Mesenchymal stem cell (in vitro differentiated cells and primary cell): ENCODE measurements around the gene MARK1.

Source experiments
- DNase-seq: peaks from one replicate; pipeline ENCODE4 v3.0.0-alpha.2; 2013
- H2AFZ ChIP-seq: one replicate; pipeline ENCODE4 v1.6.1; 2013; ENCODE audit warnings: low read depth, mild to moderate bottlenecking, control low read depth, inconsistent platforms, low read length, moderate library complexity
- H2AK5ac ChIP-seq: 2 replicates; pipeline ENCODE4 v1.6.1; 2013; ENCODE audit warnings: low read length, moderate library complexity, mild to moderate bottlenecking, inconsistent platforms; ENCODE audit not compliant: severe bottlenecking
- H2BK120ac ChIP-seq: one replicate; pipeline ENCODE4 v1.6.1; 2013; ENCODE audit warnings: low read depth, mild to moderate bottlenecking, inconsistent platforms, low read length, moderate library complexity
- H2BK12ac ChIP-seq, 2 experiments: one replicate each; pipeline ENCODE4 v1.6.1; 2013; ENCODE audit warnings: inconsistent platforms in 2 of 2, low read length in 2 of 2, mild to moderate bottlenecking in 2 of 2, moderate library complexity in 2 of 2, control low read depth in 1 of 2
- H2BK15ac ChIP-seq: one replicate; pipeline ENCODE4 v1.6.1; 2013; ENCODE audit warnings: mild to moderate bottlenecking, low read depth, inconsistent platforms; ENCODE audit not compliant: poor library complexity, severe bottlenecking
- H2BK5ac ChIP-seq: 2 replicates; pipeline ENCODE4 v1.6.1; 2013; ENCODE audit warnings: low read depth, mild to moderate bottlenecking, low read length, control low read depth, inconsistent platforms; ENCODE audit not compliant: poor library complexity, severe bottlenecking
- H3K14ac ChIP-seq, 2 experiments: one replicate each; pipeline ENCODE4 v1.6.1; 2013; ENCODE audit warnings: inconsistent platforms in 2 of 2, low read length in 2 of 2, control low read depth in 1 of 2, mild to moderate bottlenecking in 1 of 2, moderate library complexity in 1 of 2
- H3K18ac ChIP-seq, 2 experiments: one replicate each; pipeline ENCODE4 v1.6.1; 2013; ENCODE audit warnings: inconsistent platforms in 2 of 2, low read length in 2 of 2, control low read depth in 1 of 2, low read depth in 1 of 2, mild to moderate bottlenecking in 1 of 2
- H3K23ac ChIP-seq, 2 experiments: one replicate each; pipeline ENCODE4 v1.6.1; 2013; ENCODE audit warnings: inconsistent platforms in 2 of 2, low read length in 2 of 2, mild to moderate bottlenecking in 2 of 2, moderate library complexity in 2 of 2, control low read depth in 1 of 2
- H3K27ac ChIP-seq: 2 replicates; pipeline ENCODE4 v1.5.1; 2013; ENCODE audit warnings: mild to moderate bottlenecking, moderate library complexity, low read length, control low read depth, inconsistent platforms; ENCODE audit not compliant: poor library complexity, severe bottlenecking
- H3K27me3 ChIP-seq, 2 experiments: 2 replicates each; pipeline versions ENCODE4 v1.6.1 to v1.7.0; 2013; ENCODE audit warnings: low read length in 2 of 2, mild to moderate bottlenecking in 2 of 2, moderate library complexity in 2 of 2, control low read depth in 1 of 2, inconsistent platforms in 1 of 2; ENCODE audit not compliant: control insufficient read depth in 1 of 2, insufficient read depth in 1 of 2
- H3K36me3 ChIP-seq, 2 experiments: 2 replicates each; pipeline versions ENCODE4 v1.6.1 to v1.7.0; 2013; ENCODE audit warnings: low read length in 2 of 2, control low read depth in 1 of 2, inconsistent platforms in 1 of 2, low read depth in 1 of 2, mild to moderate bottlenecking in 1 of 2; ENCODE audit not compliant: insufficient read depth in 2 of 2, control insufficient read depth in 1 of 2
- H3K4ac ChIP-seq, 2 experiments: one replicate each; pipeline ENCODE4 v1.6.1; 2013; ENCODE audit warnings: inconsistent platforms in 2 of 2, low read length in 2 of 2, mild to moderate bottlenecking in 2 of 2, moderate library complexity in 2 of 2, control low read depth in 1 of 2, low read depth in 1 of 2
- H3K4me1 ChIP-seq: 2 replicates; pipeline ENCODE4 v1.6.1; 2013; ENCODE audit warnings: low read depth, low read length, control low read depth; ENCODE audit not compliant: control insufficient read depth, insufficient read depth
- H3K4me2 ChIP-seq: 2 replicates; pipeline ENCODE4 v1.6.1; 2013; ENCODE audit warnings: low read length, mild to moderate bottlenecking, inconsistent platforms; ENCODE audit not compliant: poor library complexity, severe bottlenecking
- H3K4me3 ChIP-seq, 2 experiments: 2 replicates each; pipeline versions ENCODE4 v1.5.1 to v1.7.0; 2013; ENCODE audit warnings: low read length in 2 of 2, mild to moderate bottlenecking in 2 of 2, control low read depth in 1 of 2, low read depth in 1 of 2; ENCODE audit not compliant: insufficient read depth in 1 of 2
- H3K79me1 ChIP-seq: replicated peaks from 2 replicates; pipeline ENCODE4 v1.6.1; 2013; ENCODE audit warnings: mild to moderate bottlenecking, control low read depth, low read length, inconsistent platforms; ENCODE audit not compliant: poor library complexity, severe bottlenecking
- H3K9ac ChIP-seq: 2 replicates; pipeline ENCODE4 v1.7.0; 2013; ENCODE audit warnings: mild to moderate bottlenecking, low read length, moderate library complexity
- H3K9me3 ChIP-seq: 2 replicates; pipeline ENCODE4 v1.7.0; 2013; ENCODE audit warnings: mild to moderate bottlenecking, low read length; ENCODE audit not compliant: control insufficient read depth
- H4K8ac ChIP-seq: one replicate; pipeline ENCODE4 v1.6.1; 2013; ENCODE audit warnings: inconsistent platforms, mild to moderate bottlenecking, low read length, moderate library complexity
- H4K91ac ChIP-seq: one replicate; pipeline ENCODE4 v1.6.1; 2013; ENCODE audit warnings: mild to moderate bottlenecking, low read length, inconsistent platforms
- WGBS: methylation state at CpG from one replicate; pipeline ENCODE4 v1.1.7; 2013; ENCODE audit warnings: mixed read lengths; 5-methylcytosine and 5-hydroxymethylcytosine counted together

MARK1 gene

GRCh38 chr1:220705782-220706181 is 177.8 kb downstream of the MARK1 start:
- no peaks in the 10 kb centered on the region for H3K79me1 ChIP-seq
- H3K4me3 ChIP-seq = no peak overlapping the region
- H3K27me3 ChIP-seq = peaks cover 0 to 27% of the 10 kb centered on the region in 2 experiments
- H3K4me1 ChIP-seq = no peaks in the 10 kb centered on the region
- H3K18ac ChIP-seq = no peak overlapping the region
- no peak overlapping the region for H3K27ac ChIP-seq
- H3K9me3 ChIP-seq = no peaks in the 10 kb centered on the region
- H3K36me3 ChIP-seq = no peaks in the 10 kb centered on the region
- no peak overlapping the region for H2BK15ac ChIP-seq
- no peak overlapping the region for H2BK120ac ChIP-seq
- DNase-seq = no peak
- H3K9ac ChIP-seq = no peak overlapping the region
- H2BK12ac ChIP-seq = no peak overlapping the region
- H2AFZ ChIP-seq = no peak overlapping the region
- H3K4ac ChIP-seq = no peak overlapping the region
- no peak overlapping the region for H3K23ac ChIP-seq
- H3K4me2 ChIP-seq = no peak overlapping the region
- H2BK5ac ChIP-seq = no peak overlapping the region
- no peak overlapping the region for H3K14ac ChIP-seq
- no peak overlapping the region for H4K91ac ChIP-seq
- 88% methylated on average over 7 of the region's 7 CpGs for WGBS
- H4K8ac ChIP-seq = no peak overlapping the region
- no peak overlapping the region for H2AK5ac ChIP-seq

- no peak for DNase-seq
- H3K4me2 ChIP-seq = no peak overlapping the region
- H4K8ac ChIP-seq = no peak overlapping the region
- H4K91ac ChIP-seq = no peak overlapping the region
- no peak overlapping the region for H2BK120ac ChIP-seq
- no peak overlapping the region for H3K4me3 ChIP-seq
- no peak overlapping the region for H2BK15ac ChIP-seq
- no peak overlapping the region for H2AFZ ChIP-seq
- no peak overlapping the region for H3K27ac ChIP-seq
- no peaks in the 10 kb centered on the region for H3K36me3 ChIP-seq
- no peaks in the 10 kb centered on the region for H3K4me1 ChIP-seq
- no peak overlapping the region for H3K23ac ChIP-seq
- H3K18ac ChIP-seq = no peak overlapping the region
- H3K4ac ChIP-seq = no peak overlapping the region
- 78% methylated on average over 9 of the region's 9 CpGs for WGBS
- no peak overlapping the region for H2BK12ac ChIP-seq
- peaks cover 0 to 27% of the 10 kb centered on the region in 2 experiments for H3K27me3 ChIP-seq
- no peak overlapping the region for H3K14ac ChIP-seq
- no peak overlapping the region for H2BK5ac ChIP-seq
- no peaks in the 10 kb centered on the region for H3K9me3 ChIP-seq
- no peaks in the 10 kb centered on the region for H3K79me1 ChIP-seq
- no peak overlapping the region for H3K9ac ChIP-seq
- H2AK5ac ChIP-seq = no peak overlapping the region
Measured at GRCh38 chr1:220706480-220706879, 178.5 kb downstream of the MARK1 start.

GRCh38 chr1:220707160-220707559 is 179.2 kb downstream of the MARK1 start:
- Histone ChIP-seq H2BK15ac (no peak overlapping the region), H3K9me3 (no peaks in the 10 kb centered on the region), H3K4ac (no peak overlapping the region), H2BK120ac (no peak overlapping the region), H3K9ac (no peak overlapping the region), H3K18ac (no peak overlapping the region), H2AK5ac (no peak overlapping the region), H3K36me3 (no peaks in the 10 kb centered on the region), H3K27me3 (peaks cover 0 to 22% of the 10 kb centered on the region in 2 experiments), H3K4me1 (no peaks in the 10 kb centered on the region), H2BK12ac (no peak overlapping the region), H3K4me3 (no peak overlapping the region), H3K79me1 (no peaks in the 10 kb centered on the region), H3K4me2 (no peak overlapping the region), H3K27ac (no peak overlapping the region), H2BK5ac (no peak overlapping the region), H2AFZ (no peak overlapping the region), H3K14ac (no peak overlapping the region), H4K8ac (no peak overlapping the region), H3K23ac (no peak overlapping the region), H4K91ac (no peak overlapping the region)
- WGBS = 92% methylated on average over 10 of the region's 10 CpGs
- DNase-seq = no peak

- Histone ChIP-seq H3K18ac (no peak overlapping the region), H3K9me3 (no peaks in the 10 kb centered on the region), H3K14ac (no peak overlapping the region), H3K23ac (no peak overlapping the region), H2AFZ (no peak overlapping the region), H3K4me2 (no peak overlapping the region), H3K27ac (no peak overlapping the region), H4K91ac (no peak overlapping the region), H2BK15ac (no peak overlapping the region), H4K8ac (no peak overlapping the region), H3K4me1 (no peaks in the 10 kb centered on the region), H3K27me3 (peaks cover 0 to 19% of the 10 kb centered on the region in 2 experiments), H2BK120ac (no peak overlapping the region), H3K9ac (no peak overlapping the region), H3K4ac (no peak overlapping the region), H3K36me3 (no peaks in the 10 kb centered on the region), H2BK12ac (no peak overlapping the region), H3K4me3 (no peak overlapping the region), H3K79me1 (no peaks in the 10 kb centered on the region), H2AK5ac (no peak overlapping the region), H2BK5ac (no peak overlapping the region)
- DNase-seq = no peak
- WGBS = 91% methylated on average over 3 of the region's 4 CpGs
Measured at GRCh38 chr1:220708244-220708643, 180.3 kb downstream of the MARK1 start.
